ENCODE results near the gene FRMD6. TPM values are rescaled to one million over a fixed set of nuclear protein-coding genes. Genes with fewer than 3 reads are reported as not detected.

The FRMD6 gene
- total and polyA plus RNA-seq, 10 of the 15 experiments (the other 5 are each of a cell fraction or from before 2014, with no cell fraction given) = 0.86 to 7.8 (median 3.3) TPM

DNA sequence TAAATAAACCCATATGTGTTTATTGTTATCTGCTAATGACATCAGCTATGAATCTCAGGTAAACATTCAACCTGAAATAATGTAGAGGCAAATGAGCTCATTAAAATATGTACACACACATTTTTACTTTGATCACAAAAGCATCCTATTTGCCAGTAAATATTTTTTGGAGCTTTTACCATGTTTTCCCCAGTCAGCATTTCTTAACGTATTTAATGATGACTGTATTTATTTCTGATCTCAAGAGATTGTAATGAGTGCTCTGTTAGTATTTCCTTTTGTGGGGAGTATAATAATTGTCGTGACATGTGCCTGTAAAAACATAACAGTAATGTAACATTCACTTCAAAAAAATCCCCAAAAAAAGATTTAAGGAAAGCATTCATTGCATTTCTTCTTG, 52.1 kb downstream of the FRMD6 start:
- Histone ChIP-seq H3K27ac (ENCODE audit: control insufficient read depth, insufficient read depth) (no peak overlapping the region), H3K4me3 (no peak overlapping the region), H3K4me2 (ENCODE audit: control insufficient read depth, insufficient read depth) (no peak overlapping the region), H3K79me2 (ENCODE audit: control insufficient read depth, insufficient read depth, low read length) (no peaks in the 10 kb centered on the region), H3K4me1 (ENCODE audit: control insufficient read depth, insufficient read depth, low read length) (no peaks in the 10 kb centered on the region), H4K20me1 (ENCODE audit: control insufficient read depth, insufficient read depth) (no peaks in the 10 kb centered on the region), H3K27me3 (replicated peaks in 1 of 2; ENCODE audit: control insufficient read depth in 2 of 2, insufficient read depth in 2 of 2, low read length in 1 of 2) (no peaks in the 10 kb centered on the region), H3K9me3 (replicated peaks; ENCODE audit: control insufficient read depth, insufficient read depth, low read length) (no peaks in the 10 kb centered on the region), H2AFZ (ENCODE audit: control insufficient read depth, low read depth, low read length) (no peak overlapping the region), H3K9ac (ENCODE audit: control insufficient read depth, insufficient read depth, low read length) (no peak overlapping the region), H3K36me3 (ENCODE audit: control insufficient read depth in 2 of 2, insufficient read depth in 2 of 2, low read length in 1 of 2) (no peaks in the 10 kb centered on the region)
- 15% methylated on average over 2 of the region's 2 CpGs for whole genome bisulfite sequencing (ENCODE audit: insufficient coverage, insufficient replicate concordance, low lambda C conversion rate, missing lambda C conversion rate)
- SMC1A ChIA-PET (ENCODE audit: uncharacterized antibody, unreplicated experiment) = no interaction called here
- FAIRE-seq (no peak), ATAC-seq (no peak), DNase-seq (ENCODE audit: low read depth, low spot score) (no peak)
- intact Hi-C loops (cut with micrococcal nuclease; ENCODE audit: unreplicated experiment) (no loop called here), in situ Hi-C loops (cut with MboI) (no loop called here)
- CTCF ChIA-PET = interaction anchor here (0.6 kb wide), 1 partner anchor 76 kb away, joined by 3 read pairs; no protein-coding TSS in a partner anchor
- POLR2A ChIA-PET = no interaction called here
- TF ChIP-seq, protein P1, sequence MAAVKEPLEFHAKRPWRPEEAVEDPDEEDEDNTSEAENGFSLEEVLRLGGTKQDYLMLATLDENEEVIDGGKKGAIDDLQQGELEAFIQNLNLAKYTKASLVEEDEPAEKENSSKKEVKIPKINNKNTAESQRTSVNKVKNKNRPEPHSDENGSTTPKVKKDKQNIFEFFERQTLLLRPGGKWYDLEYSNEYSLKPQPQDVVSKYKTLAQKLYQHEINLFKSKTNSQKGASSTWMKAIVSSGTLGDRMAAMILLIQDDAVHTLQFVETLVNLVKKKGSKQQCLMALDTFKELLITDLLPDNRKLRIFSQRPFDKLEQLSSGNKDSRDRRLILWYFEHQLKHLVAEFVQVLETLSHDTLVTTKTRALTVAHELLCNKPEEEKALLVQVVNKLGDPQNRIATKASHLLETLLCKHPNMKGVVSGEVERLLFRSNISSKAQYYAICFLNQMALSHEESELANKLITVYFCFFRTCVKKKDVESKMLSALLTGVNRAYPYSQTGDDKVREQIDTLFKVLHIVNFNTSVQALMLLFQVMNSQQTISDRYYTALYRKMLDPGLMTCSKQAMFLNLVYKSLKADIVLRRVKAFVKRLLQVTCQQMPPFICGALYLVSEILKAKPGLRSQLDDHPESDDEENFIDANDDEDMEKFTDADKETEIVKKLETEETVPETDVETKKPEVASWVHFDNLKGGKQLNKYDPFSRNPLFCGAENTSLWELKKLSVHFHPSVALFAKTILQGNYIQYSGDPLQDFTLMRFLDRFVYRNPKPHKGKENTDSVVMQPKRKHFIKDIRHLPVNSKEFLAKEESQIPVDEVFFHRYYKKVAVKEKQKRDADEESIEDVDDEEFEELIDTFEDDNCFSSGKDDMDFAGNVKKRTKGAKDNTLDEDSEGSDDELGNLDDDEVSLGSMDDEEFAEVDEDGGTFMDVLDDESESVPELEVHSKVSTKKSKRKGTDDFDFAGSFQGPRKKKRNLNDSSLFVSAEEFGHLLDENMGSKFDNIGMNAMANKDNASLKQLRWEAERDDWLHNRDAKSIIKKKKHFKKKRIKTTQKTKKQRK (IDR thresholded peaks at IDR 0.05; ENCODE audit: low read depth, low read length) = no peak
- TF ChIP-seq, protein P2, sequence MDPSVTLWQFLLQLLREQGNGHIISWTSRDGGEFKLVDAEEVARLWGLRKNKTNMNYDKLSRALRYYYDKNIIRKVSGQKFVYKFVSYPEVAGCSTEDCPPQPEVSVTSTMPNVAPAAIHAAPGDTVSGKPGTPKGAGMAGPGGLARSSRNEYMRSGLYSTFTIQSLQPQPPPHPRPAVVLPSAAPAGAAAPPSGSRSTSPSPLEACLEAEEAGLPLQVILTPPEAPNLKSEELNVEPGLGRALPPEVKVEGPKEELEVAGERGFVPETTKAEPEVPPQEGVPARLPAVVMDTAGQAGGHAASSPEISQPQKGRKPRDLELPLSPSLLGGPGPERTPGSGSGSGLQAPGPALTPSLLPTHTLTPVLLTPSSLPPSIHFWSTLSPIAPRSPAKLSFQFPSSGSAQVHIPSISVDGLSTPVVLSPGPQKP (IDR thresholded peaks at IDR 0.05; ENCODE audit: low read depth, low read length) = no peak
- TF ChIP-seq ZZZ3 (IDR thresholded peaks at IDR 0.05; ENCODE audit: control insufficient read depth, insufficient read length, low read depth) (no peak), MEF2B (IDR thresholded peaks at IDR 0.05; ENCODE audit: partially characterized antibody, poor library complexity, severe bottlenecking) (no peak), SP1 (IDR thresholded peaks at IDR 0.05; ENCODE audit: low read depth, low read length) (no peak), POLR2AphosphoS5 (IDR thresholded peaks at IDR 0.05; ENCODE audit: low read length) (no peak), TBL1XR1 (IDR thresholded peaks at IDR 0.05; ENCODE audit: low read depth, low read length) (no peak), ZSCAN29 (IDR thresholded peaks at IDR 0.05) (no peak), KAT2A (conservative IDR thresholded peaks at IDR 0.05; ENCODE audit: control insufficient read depth, low read depth, low read length) (no peak), CBFB (IDR thresholded peaks at IDR 0.05; ENCODE audit: low read depth) (no peak), SIX5 (IDR thresholded peaks at IDR 0.05; ENCODE audit: low read depth, low read length, severe bottlenecking) (no peak), TARDBP (IDR thresholded peaks at IDR 0.05; ENCODE audit: borderline replicate concordance) (no peak), TCF12 (IDR thresholded peaks at IDR 0.05; ENCODE audit: low read depth, low read length) (no peak), LARP7 (IDR thresholded peaks at IDR 0.05) (no peak), STAT3 (IDR thresholded peaks at IDR 0.05; ENCODE audit: low read depth, low read length) (no peak), FOS (IDR thresholded peaks at IDR 0.05; ENCODE audit: borderline replicate concordance, extremely low read depth, insufficient read length) (no peak)
- TF ChIP-seq, protein P3, sequence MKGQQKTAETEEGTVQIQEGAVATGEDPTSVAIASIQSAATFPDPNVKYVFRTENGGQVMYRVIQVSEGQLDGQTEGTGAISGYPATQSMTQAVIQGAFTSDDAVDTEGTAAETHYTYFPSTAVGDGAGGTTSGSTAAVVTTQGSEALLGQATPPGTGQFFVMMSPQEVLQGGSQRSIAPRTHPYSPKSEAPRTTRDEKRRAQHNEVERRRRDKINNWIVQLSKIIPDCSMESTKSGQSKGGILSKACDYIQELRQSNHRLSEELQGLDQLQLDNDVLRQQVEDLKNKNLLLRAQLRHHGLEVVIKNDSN (IDR thresholded peaks at IDR 0.05; ENCODE audit: borderline replicate concordance, extremely low read length, insufficient read depth, low read depth, low read length) = no peak
- TF ChIP-seq, protein P4, sequence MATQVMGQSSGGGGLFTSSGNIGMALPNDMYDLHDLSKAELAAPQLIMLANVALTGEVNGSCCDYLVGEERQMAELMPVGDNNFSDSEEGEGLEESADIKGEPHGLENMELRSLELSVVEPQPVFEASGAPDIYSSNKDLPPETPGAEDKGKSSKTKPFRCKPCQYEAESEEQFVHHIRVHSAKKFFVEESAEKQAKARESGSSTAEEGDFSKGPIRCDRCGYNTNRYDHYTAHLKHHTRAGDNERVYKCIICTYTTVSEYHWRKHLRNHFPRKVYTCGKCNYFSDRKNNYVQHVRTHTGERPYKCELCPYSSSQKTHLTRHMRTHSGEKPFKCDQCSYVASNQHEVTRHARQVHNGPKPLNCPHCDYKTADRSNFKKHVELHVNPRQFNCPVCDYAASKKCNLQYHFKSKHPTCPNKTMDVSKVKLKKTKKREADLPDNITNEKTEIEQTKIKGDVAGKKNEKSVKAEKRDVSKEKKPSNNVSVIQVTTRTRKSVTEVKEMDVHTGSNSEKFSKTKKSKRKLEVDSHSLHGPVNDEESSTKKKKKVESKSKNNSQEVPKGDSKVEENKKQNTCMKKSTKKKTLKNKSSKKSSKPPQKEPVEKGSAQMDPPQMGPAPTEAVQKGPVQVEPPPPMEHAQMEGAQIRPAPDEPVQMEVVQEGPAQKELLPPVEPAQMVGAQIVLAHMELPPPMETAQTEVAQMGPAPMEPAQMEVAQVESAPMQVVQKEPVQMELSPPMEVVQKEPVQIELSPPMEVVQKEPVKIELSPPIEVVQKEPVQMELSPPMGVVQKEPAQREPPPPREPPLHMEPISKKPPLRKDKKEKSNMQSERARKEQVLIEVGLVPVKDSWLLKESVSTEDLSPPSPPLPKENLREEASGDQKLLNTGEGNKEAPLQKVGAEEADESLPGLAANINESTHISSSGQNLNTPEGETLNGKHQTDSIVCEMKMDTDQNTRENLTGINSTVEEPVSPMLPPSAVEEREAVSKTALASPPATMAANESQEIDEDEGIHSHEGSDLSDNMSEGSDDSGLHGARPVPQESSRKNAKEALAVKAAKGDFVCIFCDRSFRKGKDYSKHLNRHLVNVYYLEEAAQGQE (IDR thresholded peaks at IDR 0.05; ENCODE audit: low read depth, low read length) = no peak
- RAD21 ChIA-PET (ENCODE audit: unreplicated experiment) = no interaction called here
- BruUV-seq (replicated peaks) = no TSS peak
